Stimulated activated CD8-positive, alpha-beta memory T cell treated with anti-CD3 and anti-CD28 coated beads, Interleukin-7, amount 100 ng/mL, for 1 hour (primary cell): ENCODE data around the gene IGFBP4.

Experiments used
- DNase-seq, 2 donors: peaks; one replicate each; pipeline ENCODE4 v3.0.0-alpha.2; 2020; ENCODE audit warnings: low read depth in 2 of 2

IGFBP4 gene

DNA sequence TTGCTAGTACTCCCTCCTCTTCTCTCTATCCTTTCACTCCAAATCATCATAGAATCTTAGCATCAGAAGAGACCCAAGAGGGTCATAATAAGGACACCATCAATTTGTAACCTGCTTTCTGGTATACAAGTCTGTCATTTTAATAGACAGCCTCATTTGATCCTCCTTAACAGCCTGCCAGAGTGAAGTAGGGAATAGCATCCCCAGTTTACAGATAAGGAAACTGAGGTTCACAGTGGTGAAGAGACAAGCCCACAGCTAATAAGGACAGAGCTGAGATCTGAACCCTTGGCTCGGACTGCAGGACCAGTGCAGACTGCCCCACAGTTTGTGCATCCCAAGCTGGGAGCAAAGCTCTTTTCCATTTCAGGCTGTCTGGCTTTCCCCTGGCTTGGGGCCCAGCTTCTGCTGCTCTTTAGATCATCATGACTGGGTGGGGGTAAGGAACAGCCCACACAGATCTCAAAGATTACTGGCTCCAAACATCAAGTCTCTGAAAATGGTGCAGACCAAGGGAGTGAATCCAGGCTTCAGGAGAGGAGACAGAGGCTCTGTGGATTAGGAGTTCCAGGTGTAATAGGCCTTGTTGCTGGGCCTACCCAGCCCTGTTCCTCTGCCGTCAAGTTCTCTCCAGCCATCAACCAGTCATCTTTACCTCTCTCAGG lies 10.3 kb upstream of the IGFBP4 start:
- no peak for DNase-seq

DNA sequence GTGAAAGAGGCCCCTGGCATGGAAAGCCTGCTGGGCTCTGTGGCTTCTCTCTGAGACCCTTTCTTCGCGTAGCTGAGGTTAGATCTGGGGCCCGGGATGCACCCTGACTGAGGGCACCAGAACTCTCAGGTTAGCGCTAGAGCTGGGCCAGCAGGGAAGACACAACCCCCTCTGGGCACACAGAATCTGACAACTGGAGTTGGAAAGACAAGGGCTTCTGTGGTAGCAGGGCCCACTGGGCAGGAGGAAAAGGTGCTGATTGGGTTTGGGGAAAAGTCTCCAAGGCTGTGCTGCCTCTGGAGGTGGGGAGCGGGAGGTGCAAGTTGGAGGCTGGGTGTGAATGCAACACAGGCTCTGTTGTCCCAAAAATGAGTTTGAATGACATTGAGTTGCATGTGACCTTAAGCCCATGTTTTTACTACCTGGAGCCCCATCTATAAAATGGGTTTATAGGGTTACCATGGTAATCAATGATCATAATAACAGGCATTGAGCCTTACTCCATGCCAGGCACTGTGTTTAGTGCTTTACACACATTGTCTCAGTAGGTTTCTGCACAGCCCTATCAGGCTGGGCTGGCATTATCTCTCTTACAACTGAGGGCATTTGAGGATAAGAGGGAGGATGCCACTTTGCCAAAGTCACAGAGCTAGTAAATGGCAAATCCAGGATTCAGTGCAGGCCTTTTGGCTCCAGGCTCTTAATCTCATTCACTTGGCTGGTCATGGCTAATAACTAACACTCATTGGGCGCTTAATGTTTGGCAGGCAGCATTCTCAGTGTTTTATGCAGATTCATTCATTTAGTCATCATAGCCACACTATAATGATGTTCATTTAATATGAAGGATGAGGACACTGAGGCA lies 9.5 kb upstream of the IGFBP4 start:
- no peak for DNase-seq

DNA sequence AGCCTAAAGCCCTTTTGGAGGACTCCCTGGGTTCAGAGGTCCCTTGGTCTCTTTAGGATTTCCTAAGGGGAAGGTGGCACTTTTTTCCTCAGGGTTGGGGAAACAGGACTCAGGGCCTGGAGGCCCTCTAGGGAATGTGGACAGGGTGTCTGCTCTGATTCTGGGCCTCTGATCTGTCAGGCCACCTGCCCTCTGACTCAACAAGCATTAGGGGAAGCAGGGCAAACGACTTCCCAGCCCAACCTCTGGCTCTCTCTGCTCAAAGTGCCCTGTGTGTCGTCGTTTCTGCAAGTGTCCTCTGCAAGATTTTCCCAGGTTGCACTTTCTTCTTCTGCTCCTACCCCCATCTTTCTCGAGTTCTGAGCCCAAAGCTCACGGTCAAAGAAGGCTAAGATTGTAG lies 6.6 kb upstream of the IGFBP4 start:
- no peak for DNase-seq

DNA sequence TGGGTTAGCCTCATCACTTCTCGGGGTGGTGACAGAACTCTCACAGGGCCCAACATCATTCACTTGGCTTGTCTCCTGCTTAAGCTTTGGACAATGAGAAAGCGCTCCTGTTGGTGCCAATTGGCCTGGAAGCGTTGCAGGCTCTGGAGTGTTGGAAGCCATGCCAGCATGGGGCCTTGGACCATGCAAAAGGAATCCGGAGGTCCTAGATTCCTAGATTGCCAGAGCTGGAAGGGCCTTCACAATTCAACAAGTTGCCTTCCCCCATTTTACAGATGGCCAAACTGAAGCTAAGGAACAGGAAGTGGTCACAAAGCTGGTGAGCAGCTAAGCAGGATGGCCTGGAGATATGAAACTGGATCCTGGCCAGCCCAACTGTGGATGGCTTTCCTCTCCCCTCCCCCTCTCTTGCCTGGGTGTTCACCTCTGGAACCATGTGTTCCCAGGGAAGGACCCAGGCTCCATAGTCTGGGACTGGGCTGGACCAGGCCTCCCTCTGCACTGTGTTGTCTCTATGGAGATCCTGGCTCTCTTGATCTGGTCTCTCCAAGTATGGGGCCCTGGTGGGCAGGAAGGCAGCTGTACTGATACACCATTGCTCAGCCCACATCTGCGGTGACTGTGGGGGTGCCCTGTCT lies 6.0 kb upstream of the IGFBP4 start:
- no peak for DNase-seq

DNA sequence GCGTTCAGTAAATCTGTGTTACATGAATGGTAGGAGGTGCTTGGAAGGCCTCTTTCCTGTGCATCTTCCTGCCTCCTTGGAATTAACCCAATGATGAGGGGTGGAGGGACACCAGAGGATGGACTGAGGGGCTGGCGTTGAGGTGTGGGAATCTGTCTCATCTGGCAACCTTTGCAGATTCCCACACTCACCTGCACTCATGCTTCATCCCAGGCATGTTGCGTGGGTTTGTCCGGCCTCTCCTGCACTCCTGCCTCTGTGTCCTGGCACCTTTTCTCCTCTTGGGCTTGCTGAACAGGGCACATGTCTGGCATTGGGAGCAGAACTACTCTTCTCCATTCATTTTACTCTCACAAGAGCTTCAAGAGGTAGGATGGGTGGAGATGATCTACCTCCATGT lies 3.1 kb upstream of the IGFBP4 start:
- no peak for DNase-seq

DNA sequence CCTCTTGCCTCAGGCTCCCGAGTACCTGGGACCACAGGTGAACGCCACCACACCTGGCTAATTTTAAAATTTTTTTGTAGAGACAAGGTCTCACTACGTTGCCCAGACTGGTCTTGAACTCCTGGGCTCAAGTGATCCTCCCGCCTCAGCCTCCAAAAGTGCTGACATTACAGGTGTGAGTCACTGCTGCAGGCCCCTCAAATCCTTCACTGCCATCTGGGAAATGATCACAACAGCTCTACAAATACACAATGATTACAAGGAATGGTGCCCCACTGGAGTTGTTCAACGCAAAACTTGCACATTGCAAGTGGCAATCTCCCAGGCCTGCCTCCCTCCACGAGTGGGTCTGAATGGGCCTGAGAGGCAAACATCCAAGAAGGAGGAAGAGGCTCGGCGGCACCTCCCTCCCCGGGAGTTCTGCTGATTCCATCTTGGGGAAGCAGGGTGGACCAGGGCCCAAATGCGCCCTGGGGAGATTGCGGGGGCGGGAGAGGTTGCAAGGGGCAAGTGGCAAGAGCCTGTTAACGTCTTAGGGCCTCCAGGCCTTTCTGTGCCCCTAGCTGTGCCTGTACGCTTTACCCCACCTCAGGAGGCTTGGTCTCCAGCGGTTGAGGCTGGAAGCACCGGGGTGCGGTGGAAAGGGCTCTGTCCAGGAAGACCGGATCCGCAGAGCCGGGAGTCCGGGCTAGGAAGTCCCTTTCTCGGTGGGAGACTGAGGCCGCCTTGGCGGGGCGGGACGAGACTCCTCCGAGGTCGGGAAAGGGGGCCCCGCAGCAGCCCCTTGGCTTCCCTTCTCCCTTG lies 656 bp upstream of the IGFBP4 start:
- DNase-seq, result no peak

DNA sequence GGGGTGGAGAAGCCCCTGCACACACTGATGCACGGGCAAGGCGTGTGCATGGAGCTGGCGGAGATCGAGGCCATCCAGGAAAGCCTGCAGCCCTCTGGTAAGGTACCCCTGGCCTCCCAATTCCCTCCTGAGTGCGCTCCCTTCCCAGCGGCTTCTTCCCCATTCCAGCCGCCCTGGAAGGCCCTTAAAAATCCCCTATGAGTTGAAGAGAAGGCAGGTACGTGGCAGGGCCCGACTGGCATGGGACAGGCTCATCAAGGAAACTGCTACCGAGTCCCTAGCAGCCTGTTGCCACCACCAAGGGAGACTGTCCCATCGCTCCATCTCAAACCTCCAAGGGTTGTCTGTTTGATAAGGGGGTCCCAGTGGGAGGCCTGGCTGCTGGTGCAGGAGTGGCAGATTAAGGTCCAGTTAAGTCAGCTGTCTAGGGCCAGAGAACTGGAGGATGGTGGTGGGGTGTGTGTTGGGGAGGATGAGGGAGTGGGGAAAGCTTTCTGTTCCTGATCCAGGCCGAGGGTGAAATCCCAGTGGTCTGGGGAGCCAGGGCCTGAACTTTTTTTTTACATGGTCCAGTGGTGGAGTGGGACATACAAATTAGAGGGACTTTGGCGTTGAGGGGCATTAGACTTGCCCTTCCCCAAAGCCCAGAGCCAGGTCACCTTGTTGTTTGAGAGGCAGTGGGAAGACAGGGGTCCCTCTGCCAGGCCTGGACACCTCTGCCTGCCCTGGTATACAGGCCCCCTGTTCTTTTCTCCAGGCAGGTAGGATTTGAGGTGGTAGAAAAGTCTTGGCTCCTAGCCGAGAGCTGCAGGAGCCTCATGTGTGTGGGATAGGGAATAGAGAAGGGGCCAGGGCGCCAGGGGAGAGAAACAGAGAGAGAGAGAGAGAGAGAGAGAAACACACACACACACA lies 994 bp downstream of the IGFBP4 start:
- DNase-seq, result no peak

DNA sequence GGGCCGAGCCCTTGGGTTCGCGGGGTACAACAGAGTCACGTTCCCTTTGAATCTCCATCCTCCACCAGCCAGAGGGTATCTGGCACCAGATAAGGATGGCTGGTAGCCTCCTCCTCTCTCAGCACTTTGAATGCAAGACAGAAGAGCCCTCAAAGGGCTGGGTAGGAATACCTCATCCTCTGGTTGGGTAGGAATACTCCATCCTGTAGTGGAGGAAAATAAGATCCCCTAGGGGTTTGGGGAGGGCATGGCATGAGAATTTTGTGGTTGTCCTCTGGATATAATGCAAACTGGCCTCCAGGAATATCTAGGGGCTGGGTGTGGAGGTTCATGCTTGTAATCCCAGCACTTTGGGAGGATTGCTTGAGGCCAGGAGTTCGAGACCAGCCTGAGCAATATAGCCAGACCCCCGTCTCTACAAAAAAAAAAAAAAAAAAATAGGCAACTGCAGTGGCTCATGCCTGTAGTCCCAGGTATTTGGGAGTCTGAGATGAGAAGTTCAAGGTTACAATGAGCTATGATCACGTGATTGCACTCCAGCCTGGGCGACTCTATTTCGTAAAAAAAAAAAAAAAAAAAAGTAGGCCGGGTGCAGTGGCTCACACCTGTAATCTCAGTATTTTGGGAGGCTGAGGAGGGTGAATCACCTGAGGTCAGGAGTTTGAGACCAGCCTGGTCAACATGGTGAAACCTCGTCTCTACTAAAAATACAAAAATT lies 2.7 kb downstream of the IGFBP4 start:
- no peak for DNase-seq

DNA sequence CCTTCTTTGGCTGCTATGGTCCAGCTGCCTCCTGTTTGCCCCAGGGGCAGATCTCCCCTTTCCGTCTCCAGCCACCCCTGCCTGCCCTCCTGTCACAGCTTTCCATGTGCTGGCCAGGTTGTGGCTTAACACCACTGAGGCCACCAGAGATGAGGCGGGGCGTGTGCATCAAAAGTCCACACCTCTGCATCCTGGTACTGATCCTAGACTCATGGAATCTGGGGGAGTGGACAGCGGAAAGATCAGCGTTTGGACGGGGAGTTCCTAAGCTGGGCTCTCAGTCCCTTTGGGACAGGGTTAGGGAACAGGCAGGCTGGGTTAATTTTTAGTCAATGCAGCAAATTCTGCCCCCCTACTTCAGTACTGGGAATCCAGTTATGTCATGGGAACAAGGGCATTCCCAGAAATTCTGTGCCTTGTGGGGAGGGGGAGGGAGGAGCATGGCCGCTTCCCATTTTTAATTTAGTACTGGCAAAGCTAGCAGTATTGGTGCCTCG lies 3.9 kb downstream of the IGFBP4 start:
- no peak for DNase-seq

DNA sequence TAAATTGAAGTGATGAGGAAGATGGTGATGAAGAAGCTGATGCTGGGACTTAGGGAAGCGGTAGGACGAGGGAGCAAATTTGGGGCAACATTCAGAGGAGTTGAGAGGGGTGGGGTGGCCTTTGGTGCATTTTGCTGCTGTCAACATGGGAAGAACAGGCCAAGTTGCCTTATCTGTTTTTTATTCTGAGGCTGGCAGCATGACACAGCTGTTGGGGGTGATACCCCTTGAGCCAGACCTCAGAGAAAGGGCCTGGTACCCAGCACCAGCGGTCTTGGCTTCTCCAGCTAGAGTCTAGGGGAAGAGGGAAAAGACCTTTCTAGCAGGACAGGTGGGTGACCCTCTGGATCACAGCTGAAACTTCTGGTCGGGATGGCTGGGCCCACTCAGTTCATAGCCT lies 4.6 kb downstream of the IGFBP4 start:
- DNase-seq, result no peak

DNA sequence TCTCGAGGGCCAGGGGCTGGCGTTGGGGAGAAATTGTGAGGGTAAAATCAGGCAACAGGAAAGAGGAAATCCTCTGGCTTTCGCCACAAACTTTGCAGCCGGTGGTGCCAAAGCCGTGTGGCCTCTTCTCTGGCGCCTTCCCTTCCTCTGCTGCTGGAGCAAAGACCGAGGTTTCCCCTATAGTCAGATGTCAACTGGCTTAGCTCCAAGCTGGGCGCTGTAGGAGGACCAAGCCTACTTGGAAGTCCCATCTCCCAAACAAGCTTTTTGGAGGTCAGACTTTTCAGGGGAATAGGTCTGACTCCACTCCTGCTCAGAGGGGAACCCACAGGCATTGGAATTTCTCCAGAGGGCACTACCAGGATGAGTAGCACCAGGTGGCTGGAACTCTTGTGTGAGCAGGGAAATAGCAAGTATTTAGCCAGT lies 5.0 kb downstream of the IGFBP4 start:
- no peak for DNase-seq

DNA sequence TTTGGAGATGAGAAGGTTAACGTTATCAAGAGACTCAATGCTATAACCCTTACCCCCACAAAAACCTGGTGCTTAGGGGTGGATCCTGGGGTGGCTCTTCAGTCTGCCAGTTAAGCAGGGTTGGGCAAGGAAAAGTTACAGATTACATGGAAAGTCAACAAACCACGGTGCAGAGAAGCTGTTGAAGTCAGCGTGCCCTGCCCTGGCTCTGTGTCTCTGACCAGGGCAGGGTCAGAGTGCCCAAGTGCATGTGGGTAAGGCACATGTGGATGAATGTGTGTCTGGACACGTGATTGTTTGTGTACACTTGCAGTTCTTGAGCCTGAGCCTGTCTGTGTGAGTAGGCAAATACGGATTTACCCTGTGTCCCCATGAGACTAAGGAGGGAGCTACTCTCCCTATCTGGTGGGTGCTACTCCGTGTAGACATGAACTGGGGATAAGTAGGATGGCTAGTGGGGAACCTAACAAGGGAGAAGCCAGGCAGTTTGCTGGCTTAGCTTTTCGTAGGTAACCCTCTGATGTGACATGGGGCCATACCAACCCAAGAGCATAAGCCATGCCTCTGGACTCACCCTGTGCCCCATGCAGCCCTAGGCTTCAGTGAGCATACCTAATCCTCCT lies 5.5 kb downstream of the IGFBP4 start:
- DNase-seq, result no peak

DNA sequence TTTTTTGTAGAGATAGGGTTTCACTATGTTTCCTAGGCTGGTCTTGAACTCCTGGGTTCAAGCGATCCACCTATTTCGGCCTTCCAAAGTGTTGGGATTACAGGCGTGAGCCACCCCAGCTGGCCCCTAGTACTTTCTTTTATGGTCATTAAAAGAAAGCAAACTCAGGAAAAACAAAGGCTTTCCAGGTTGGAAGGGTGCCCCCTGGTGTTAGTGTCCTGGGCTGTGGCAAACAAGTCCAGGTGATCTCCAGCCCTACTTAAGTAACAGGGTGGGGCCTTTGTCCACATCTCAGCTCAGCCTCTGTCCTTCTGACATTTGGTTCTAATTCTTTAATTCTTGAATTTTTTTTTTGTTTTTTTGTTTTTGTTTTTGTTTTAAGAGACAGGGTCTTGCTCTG lies 6.9 kb downstream of the IGFBP4 start:
- peak in 1 of 2 donors; percentile 19 for DNase-seq

DNA sequence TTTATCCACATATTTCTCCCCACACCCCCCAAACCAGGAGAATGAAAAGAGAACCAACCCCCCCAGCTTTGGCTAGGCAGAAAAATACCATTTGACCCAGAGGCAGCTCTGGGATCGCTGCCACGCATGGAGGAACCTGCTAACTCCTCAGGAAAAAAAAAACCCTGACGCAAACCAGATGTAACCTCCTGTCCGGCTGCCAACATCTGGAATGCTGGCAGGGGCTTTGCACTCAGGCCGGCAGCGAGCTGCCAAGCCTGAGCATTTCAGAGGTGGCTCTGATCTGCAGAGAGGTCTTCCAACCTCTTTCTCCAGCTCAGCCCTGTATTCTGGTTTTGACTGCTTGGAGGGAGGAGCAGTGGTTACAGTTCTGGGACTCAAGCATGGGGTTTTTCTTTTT lies 8.2 kb downstream of the IGFBP4 start:
- no peak for DNase-seq

DNA sequence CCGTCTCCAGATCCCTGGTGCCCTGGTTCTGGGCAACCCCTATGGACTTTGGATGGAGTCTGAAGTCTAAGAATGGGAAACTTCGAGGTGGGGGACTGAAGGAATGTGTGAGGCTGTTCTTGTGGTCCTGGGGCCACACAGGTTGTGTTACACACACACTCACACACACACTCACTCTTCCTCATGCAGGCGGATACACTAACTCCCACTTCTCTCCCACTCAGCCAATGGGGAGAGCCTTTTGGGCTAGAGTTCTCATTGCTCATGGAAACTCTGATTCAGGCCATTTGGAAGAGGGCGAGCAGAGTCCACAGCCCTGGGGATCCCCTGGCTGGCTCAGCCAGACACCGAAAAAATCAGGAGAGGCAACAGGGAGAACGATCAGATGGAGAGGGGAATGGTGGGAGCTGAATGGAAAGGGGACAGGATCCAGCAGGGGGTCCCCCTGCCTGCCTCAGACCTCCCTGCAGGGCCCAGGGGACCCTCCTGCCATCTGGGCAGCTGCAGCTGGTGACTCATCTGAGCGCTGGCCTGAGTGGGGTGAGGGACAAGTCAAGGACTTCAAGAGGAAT lies 9.1 kb downstream of the IGFBP4 start:
- DNase-seq, result no peak

DNA sequence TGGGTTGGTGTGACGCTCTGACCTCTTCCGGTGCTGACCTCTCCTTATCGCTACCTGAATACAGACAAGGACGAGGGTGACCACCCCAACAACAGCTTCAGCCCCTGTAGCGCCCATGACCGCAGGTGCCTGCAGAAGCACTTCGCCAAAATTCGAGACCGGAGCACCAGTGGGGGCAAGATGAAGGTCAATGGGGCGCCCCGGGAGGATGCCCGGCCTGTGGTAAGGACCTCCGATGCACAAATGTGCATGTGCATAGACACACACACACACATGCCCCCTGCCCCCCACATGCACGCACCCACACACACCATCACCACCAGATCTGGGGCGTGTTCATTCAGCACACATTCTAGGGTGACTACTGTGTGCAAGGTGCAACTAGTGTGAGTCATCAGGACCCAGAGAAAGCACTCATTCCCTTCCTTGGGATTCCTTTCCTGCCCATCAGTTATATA lies 9.7 kb downstream of the IGFBP4 start:
- no peak for DNase-seq

DNA sequence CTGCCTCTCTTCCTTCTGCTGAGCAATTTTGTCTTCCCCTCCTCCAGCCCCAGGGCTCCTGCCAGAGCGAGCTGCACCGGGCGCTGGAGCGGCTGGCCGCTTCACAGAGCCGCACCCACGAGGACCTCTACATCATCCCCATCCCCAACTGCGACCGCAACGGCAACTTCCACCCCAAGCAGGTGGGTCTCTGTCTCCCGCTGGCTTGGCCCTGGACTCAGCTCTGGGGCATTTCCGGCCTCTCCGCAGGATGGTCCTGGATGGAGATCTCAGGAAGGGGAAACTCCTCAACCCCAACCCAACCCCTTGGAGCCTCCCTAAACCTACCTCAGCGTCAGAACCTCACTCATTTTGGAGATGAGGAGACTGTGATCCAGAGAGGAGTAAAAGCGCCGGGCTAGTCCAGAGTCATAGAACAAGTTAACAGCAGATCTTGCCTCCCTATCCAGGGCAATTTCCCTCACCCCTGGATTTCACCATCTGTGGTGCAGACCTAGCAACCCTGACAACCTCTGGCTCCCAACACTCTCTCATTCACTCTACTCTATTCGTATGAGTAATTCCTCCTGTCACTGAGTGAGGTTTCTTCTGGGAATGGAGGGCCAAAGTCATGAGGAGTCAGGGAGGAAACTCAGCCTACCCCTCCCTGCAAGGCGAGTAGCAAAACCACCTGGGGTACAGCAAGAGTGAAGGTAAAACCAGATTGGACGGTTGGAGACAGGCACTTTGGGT lies 10.8 kb downstream of the IGFBP4 start:
- no peak for DNase-seq

DNA sequence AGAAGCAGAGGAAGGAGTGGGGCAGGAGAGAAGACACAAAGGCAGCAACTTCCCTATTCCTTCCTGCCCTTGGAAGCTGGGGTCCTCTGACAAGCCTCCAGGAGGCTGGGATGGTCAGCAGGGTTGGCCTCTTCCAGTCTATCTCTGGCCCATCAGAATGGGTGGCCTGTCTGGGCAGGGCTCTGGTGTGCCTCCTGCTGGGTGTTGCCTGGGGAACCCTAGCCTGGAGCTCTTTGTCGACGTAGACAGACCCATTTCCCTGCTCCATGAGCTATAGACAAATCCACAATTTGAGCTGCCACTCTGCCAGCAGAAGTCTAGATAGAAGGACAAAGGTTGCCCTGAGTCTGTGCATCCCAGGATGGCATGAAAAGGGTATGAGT lies 11.4 kb downstream of the IGFBP4 start:
- DNase-seq, result no peak
